Mesodermal cell (in vitro differentiated cells): Measurements from ENCODE around the gene POTEC. TPM values are rescaled to one million over a fixed set of nuclear protein-coding genes. Genes with fewer than 3 reads are reported as not detected.
"Not testable (repeated sequence)": the region's sequence is repeated elsewhere in the genome, so short reads cannot be mapped to it uniquely, and the experiment has no call there.

Source experiments
- H3K27ac ChIP-seq: 2 replicates; pipeline ENCODE4 v1.7.0; 2013; ENCODE audit warnings: mild to moderate bottlenecking, low read depth, low read length, moderate library complexity; ENCODE audit not compliant: severe bottlenecking
- H3K36me3 ChIP-seq: 2 replicates; pipeline ENCODE4 v1.7.1; 2013; ENCODE audit warnings: mild to moderate bottlenecking, low read length, moderate library complexity; ENCODE audit not compliant: control insufficient read depth, insufficient read depth
- H3K4me1 ChIP-seq: one replicate; pipeline ENCODE4 v1.7.1; 2013; ENCODE audit warnings: mild to moderate bottlenecking, low read length; ENCODE audit not compliant: insufficient read depth, control insufficient read depth, poor library complexity, severe bottlenecking
- H3K4me3 ChIP-seq: 2 replicates; pipeline ENCODE4 v1.7.0; 2013; ENCODE audit warnings: low read length, control low read depth, mild to moderate bottlenecking; ENCODE audit not compliant: insufficient read depth, poor library complexity, severe bottlenecking; ENCODE audit errors: extremely low read depth
- H3K9me3 ChIP-seq: 2 replicates; pipeline ENCODE4 v1.7.1; 2013; ENCODE audit warnings: mild to moderate bottlenecking, low read length, moderate library complexity; ENCODE audit not compliant: control insufficient read depth
- WGBS, 2 experiments: methylation state at CpG; one replicate each; pipeline ENCODE4 v1.1.5; 2013; ENCODE audit warnings: missing lambda C conversion rate in 2 of 2; ENCODE audit not compliant: insufficient coverage in 2 of 2; 5-methylcytosine and 5-hydroxymethylcytosine counted together
- polyA plus RNA-seq, 2 experiments: library from polyadenylated mRNA; stranded (reverse); fragments of 50-300 nt; gene quantifications; one replicate each; pipeline ENCODE4 v1.2.3, GENCODE V29; 2013

POTEC gene
- polyA plus RNA-seq (2013, experiment 1 of 2), result not detected
- not detected for polyA plus RNA-seq (2013, experiment 2 of 2)

- not testable (repeated sequence) for H3K4me3 ChIP-seq, H3K27ac ChIP-seq, H3K36me3 ChIP-seq, H3K4me1 ChIP-seq, H3K9me3 ChIP-seq
- 96 to 97% methylated on average over 37 to 39 of the region's 46 CpGs for WGBS, 2 experiments
Measured at GRCh38 chr18:14543446-14543964, at the start of gene POTEC. Gene POTEC, minus strand, starts transcription at chr18:14543600. Its CDS starts 454 bp downstream, at chr18:14543146.

GRCh38 chr18:14577971-14578370 lies 34.6 kb upstream of the POTEC start:
- WGBS, 2 experiments, result 10 to 27% methylated on average over 2 to 3 of the region's 3 CpGs
- Histone ChIP-seq H3K9me3 (peaks cover 19% of the 10 kb centered on the region), H3K36me3 (no peaks in the 10 kb centered on the region), H3K4me1 (no peaks in the 10 kb centered on the region), H3K27ac (no peak overlapping the region), H3K4me3 (no peak overlapping the region)

GRCh38 chr18:14559502-14559901 lies 16.1 kb upstream of the POTEC start:
- not testable (repeated sequence) for H3K36me3 ChIP-seq, H3K9me3 ChIP-seq, H3K4me1 ChIP-seq, H3K4me3 ChIP-seq, H3K27ac ChIP-seq
- WGBS, 2 experiments, result no CpG with 5 or more reads among the region's 2 CpGs

GRCh38 chr18:14531659-14532058 lies 11.7 kb downstream of the POTEC start:
- H3K36me3 ChIP-seq, H3K4me3 ChIP-seq, H3K4me1 ChIP-seq, H3K27ac ChIP-seq, H3K9me3 ChIP-seq: not testable (repeated sequence)
- WGBS, 2 experiments, result no CpG with 5 or more reads among the region's 1 CpG

GRCh38 chr18:14510707-14511106 lies 32.7 kb downstream of the POTEC start:
- not testable (repeated sequence) for H3K9me3 ChIP-seq, H3K27ac ChIP-seq, H3K36me3 ChIP-seq, H3K4me1 ChIP-seq, H3K4me3 ChIP-seq
- WGBS, 2 experiments, result no CpG with 5 or more reads among the region's 3 CpGs

GRCh38 chr18:14503691-14504090 lies 39.7 kb downstream of the POTEC start:
- not testable (repeated sequence) for H3K27ac ChIP-seq, H3K36me3 ChIP-seq, H3K4me1 ChIP-seq, H3K4me3 ChIP-seq, H3K9me3 ChIP-seq
- WGBS, 2 experiments, result 90% methylated on average over 3 of the region's 8 CpGs; no CpG with 5 or more reads in 1 of the 2 experiments

- not testable (repeated sequence) for H3K27ac ChIP-seq, H3K4me3 ChIP-seq, H3K36me3 ChIP-seq, H3K4me1 ChIP-seq, H3K9me3 ChIP-seq
- 71 to 72% methylated on average over 4 of the region's 4 CpGs for WGBS, 2 experiments
Measured at GRCh38 chr18:14501894-14502293, 41.5 kb downstream of the POTEC start.

- not testable (repeated sequence) for H3K4me1 ChIP-seq, H3K4me3 ChIP-seq, H3K36me3 ChIP-seq, H3K27ac ChIP-seq, H3K9me3 ChIP-seq
- WGBS, 2 experiments, result 86 to 92% methylated on average over 14 to 27 of the region's 47 CpGs
Measured at GRCh38 chr18:14489256-14490014, 54.0 kb downstream of the POTEC start.

- not testable (repeated sequence) for H3K4me1 ChIP-seq, H3K36me3 ChIP-seq, H3K27ac ChIP-seq, H3K9me3 ChIP-seq, H3K4me3 ChIP-seq
- WGBS, 2 experiments, result 84 to 97% methylated on average over 6 to 7 of the region's 17 CpGs
Measured at GRCh38 chr18:14488789-14489188, 54.6 kb downstream of the POTEC start.

GRCh38 chr18:14486926-14487580 lies 56.3 kb downstream of the POTEC start:
- WGBS, 2 experiments, result 98% methylated on average over 9 of the region's 42 CpGs; no CpG with 5 or more reads in 1 of the 2 experiments
- not testable (repeated sequence) for H3K4me1 ChIP-seq, H3K4me3 ChIP-seq, H3K27ac ChIP-seq, H3K9me3 ChIP-seq, H3K36me3 ChIP-seq

- H3K27ac ChIP-seq, H3K4me1 ChIP-seq, H3K4me3 ChIP-seq, H3K36me3 ChIP-seq, H3K9me3 ChIP-seq: not testable (repeated sequence)
- no CpG with 5 or more reads among the region's 18 CpGs for WGBS, 2 experiments
Measured at GRCh38 chr18:14479076-14479475, 64.3 kb downstream of the POTEC start.
